Fibroblast of lung (primary cell): ENCODE measurements around the gene DNAJC10. TPM values are rescaled to one million over a fixed set of nuclear protein-coding genes. Genes with fewer than 3 reads are reported as not detected.

Experiments
- DNase-seq, 2 donors: peaks; one replicate each; pipeline versions ENCODE4 v3.0.0 to v3.0.0-alpha.2; 2010; ENCODE audit warnings: low read depth in 2 of 2
- H2AFZ ChIP-seq: 2 replicates; pipeline ENCODE4 v1.5.1; 2012; ENCODE audit warnings: low read length, control low read depth, inconsistent platforms
- H3K27ac ChIP-seq: 2 replicates; pipeline ENCODE4 v1.5.1; 2011; ENCODE audit warnings: low read length, control low read depth; ENCODE audit not compliant: insufficient read depth
- H3K27me3 ChIP-seq: 2 replicates; pipeline ENCODE4 v1.5.1; 2011; ENCODE audit warnings: mild to moderate bottlenecking, low read length; ENCODE audit not compliant: control insufficient read depth, insufficient read depth
- H3K36me3 ChIP-seq: 2 replicates; pipeline ENCODE4 v1.5.1; 2011; ENCODE audit warnings: low read length; ENCODE audit not compliant: control insufficient read depth, insufficient read depth
- H3K4me1 ChIP-seq: 2 replicates; pipeline ENCODE4 v1.5.1; 2011; ENCODE audit warnings: low read length; ENCODE audit not compliant: control insufficient read depth, insufficient read depth; ENCODE audit errors: extremely low read depth
- H3K4me2 ChIP-seq: 2 replicates; pipeline ENCODE4 v1.5.1; 2011; ENCODE audit warnings: low read length, control low read depth; ENCODE audit not compliant: insufficient read depth; ENCODE audit errors: extremely low read depth
- H3K4me3 ChIP-seq, 4 experiments: fragments of 200-600 bp in 1 of 4; sonication (generic) in 1 of 4; replicated peaks in 1 of 4; 2 replicates each; pipeline ENCODE4 v1.5.1; 2011 to 2016; ENCODE audit warnings: low read length in 4 of 4, low read depth in 3 of 4, mild to moderate bottlenecking in 3 of 4, control low read depth in 2 of 4, inconsistent platforms in 1 of 4, mixed read lengths in 1 of 4; ENCODE audit not compliant: insufficient read depth in 1 of 4; ENCODE audit errors: control extremely low read depth in 1 of 4
- H3K79me2 ChIP-seq: 2 replicates; pipeline ENCODE4 v1.5.1; 2012; ENCODE audit warnings: mild to moderate bottlenecking, low read length, inconsistent platforms; ENCODE audit not compliant: control insufficient read depth, insufficient read depth
- H3K9ac ChIP-seq: 2 replicates; pipeline ENCODE4 v1.5.1; 2011; ENCODE audit warnings: mild to moderate bottlenecking, low read length, control low read depth; ENCODE audit not compliant: insufficient read depth
- H3K9me3 ChIP-seq: 2 replicates; pipeline ENCODE4 v1.5.1; 2012; ENCODE audit warnings: low read depth, low read length; ENCODE audit not compliant: control insufficient read depth, insufficient read depth
- H4K20me1 ChIP-seq: 2 replicates; pipeline ENCODE4 v1.5.1; 2011; ENCODE audit warnings: low read length; ENCODE audit not compliant: control insufficient read depth, insufficient read depth; ENCODE audit errors: extremely low read depth
- CTCF ChIP-seq, 2 donors: IDR thresholded peaks in 1 of 2; conservative IDR thresholded peaks in 1 of 2; 1 replicate in 1 of 2; 2 replicates in 1 of 2; pipeline ENCODE4 v1.5.1; 2011 to 2012; ENCODE audit warnings: low read length in 2 of 2, control low read depth in 1 of 2, inconsistent platforms in 1 of 2, low read depth in 1 of 2, mild to moderate bottlenecking in 1 of 2
- EZH2 ChIP-seq: IDR thresholded peaks from 2 replicates; pipeline ENCODE4 v1.5.1; 2012; ENCODE audit warnings: low read length, control low read depth, mild to moderate bottlenecking; ENCODE audit errors: missing control alignments
- polyA plus RNA-seq, 2 donors: library from polyadenylated mRNA; depleted of rRNA in 1 of 2; stranded (reverse) in 1 of 2; unstranded in 1 of 2; fragments of >200 nt; gene quantifications; 2 replicates each; pipeline ENCODE4 v1.2.1, GENCODE V29; 2011 to 2012; ENCODE audit warnings: missing spikeins in 1 of 2
- total RNA-seq: library from RNA; depleted of rRNA; stranded (reverse); fragments of >200 nt; gene quantifications from 2 replicates; pipeline ENCODE4 v1.2.1, GENCODE V29; 2014

Gene DNAJC10
- total and polyA plus RNA-seq, 2 donors (not counting 1 experiment from before 2014, with no cell fraction given), result 86.7 to 102 TPM

GRCh38 chr2:182836451-182836850 is 120.4 kb downstream of the DNAJC10 start:
- no peaks in the 10 kb centered on the region for H3K36me3 ChIP-seq
- H3K27ac ChIP-seq, result no peak overlapping the region
- H3K9ac ChIP-seq, result no peak overlapping the region
- no peaks in the 10 kb centered on the region for H3K9me3 ChIP-seq
- no peaks in the 10 kb centered on the region for H3K4me1 ChIP-seq
- H3K4me3 ChIP-seq, result no peak overlapping the region
- TF ChIP-seq CTCF (conservative IDR thresholded peaks at IDR 0.05 in 1 of 2, IDR thresholded peaks at IDR 0.05 in 1 of 2; ENCODE audit: low read depth in 1 of 2, low read length in 2 of 2) (no peak), EZH2 (no peak)
- DNase-seq, result no peak
- H4K20me1 ChIP-seq, result no peaks in the 10 kb centered on the region
- no peaks in the 10 kb centered on the region for H3K27me3 ChIP-seq
- H2AFZ ChIP-seq, result no peak overlapping the region
- no peaks in the 10 kb centered on the region for H3K79me2 ChIP-seq
- H3K4me2 ChIP-seq, result no peak overlapping the region

Other genes starting within 250 kb of the DNAJC10 start
- gene FRZB, start 150.4 kb downstream of the DNAJC10 start, total RNA-seq, result 2.0 and 5.6 TPM in 2 replicates
- 1.4 and 1.5 TPM in 2 replicates for gene FRZB, start 150.4 kb downstream of the DNAJC10 start, polyA plus RNA-seq